Measurements from ENCODE around the gene CRB2.

CRB2 gene

DNA sequence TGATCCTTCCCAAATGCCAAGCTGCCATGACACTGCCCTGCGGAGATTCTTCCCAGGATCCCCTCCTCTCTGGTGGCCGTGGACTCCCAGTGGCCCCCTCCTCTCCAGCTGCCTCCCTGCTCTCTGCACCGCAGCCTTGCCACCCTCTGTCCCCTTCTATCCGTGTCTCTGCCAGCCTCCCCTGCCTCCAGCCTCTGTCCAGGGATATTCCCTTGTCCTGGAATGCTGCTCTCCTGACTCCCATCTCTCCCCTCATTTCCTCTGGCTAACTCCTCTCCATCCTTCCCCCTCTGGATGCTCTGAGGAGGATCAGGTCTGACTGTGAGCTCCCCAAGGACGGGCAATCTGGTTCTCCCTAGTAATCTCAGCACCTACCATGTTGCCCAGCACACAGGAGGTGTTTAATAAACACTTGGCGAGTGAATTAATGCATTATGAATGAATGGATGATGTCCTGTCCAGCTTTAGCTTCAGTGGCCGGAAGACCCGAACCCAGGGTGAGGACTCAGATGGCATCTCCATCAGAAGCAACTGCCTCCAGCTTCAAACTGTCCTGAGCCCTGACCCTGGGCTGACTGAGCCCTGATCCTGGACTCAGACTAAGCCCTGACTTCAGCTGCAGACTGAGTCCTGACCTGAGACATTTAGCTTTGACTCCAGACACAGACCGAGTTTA is 7.5 kb upstream of the CRB2 start:
- TF ChIP-seq, protein P1, sequence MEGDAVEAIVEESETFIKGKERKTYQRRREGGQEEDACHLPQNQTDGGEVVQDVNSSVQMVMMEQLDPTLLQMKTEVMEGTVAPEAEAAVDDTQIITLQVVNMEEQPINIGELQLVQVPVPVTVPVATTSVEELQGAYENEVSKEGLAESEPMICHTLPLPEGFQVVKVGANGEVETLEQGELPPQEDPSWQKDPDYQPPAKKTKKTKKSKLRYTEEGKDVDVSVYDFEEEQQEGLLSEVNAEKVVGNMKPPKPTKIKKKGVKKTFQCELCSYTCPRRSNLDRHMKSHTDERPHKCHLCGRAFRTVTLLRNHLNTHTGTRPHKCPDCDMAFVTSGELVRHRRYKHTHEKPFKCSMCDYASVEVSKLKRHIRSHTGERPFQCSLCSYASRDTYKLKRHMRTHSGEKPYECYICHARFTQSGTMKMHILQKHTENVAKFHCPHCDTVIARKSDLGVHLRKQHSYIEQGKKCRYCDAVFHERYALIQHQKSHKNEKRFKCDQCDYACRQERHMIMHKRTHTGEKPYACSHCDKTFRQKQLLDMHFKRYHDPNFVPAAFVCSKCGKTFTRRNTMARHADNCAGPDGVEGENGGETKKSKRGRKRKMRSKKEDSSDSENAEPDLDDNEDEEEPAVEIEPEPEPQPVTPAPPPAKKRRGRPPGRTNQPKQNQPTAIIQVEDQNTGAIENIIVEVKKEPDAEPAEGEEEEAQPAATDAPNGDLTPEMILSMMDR (IDR thresholded peaks at IDR 0.05), result no peak
- no peak overlapping the region for H3K27ac ChIP-seq

DNA sequence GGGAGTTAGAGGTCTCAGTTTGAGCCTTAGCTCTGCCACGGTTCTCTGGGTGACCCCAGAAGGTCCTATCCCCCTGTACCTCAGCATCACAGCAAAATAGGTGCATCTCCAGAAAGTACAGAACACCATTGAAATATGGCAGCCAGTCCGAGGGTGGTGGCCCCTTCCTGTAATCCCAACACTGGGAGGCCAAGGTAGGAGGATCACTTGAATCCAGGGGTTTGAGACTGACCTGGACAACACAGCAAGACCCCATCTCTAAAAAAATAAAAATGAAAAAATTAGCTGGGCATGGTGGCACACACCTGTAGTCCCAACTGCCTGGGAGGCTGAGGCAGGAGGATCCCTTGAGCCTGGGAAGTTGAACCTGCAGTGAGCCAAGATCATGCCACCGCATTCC is 7.0 kb upstream of the CRB2 start:
- no peak overlapping the region for H3K27ac ChIP-seq
- no peak for TF ChIP-seq ZFX (IDR thresholded peaks at IDR 0.05; ENCODE audit: borderline replicate concordance)
- TF ChIP-seq, protein P1 (IDR thresholded peaks at IDR 0.05), result no peak

DNA sequence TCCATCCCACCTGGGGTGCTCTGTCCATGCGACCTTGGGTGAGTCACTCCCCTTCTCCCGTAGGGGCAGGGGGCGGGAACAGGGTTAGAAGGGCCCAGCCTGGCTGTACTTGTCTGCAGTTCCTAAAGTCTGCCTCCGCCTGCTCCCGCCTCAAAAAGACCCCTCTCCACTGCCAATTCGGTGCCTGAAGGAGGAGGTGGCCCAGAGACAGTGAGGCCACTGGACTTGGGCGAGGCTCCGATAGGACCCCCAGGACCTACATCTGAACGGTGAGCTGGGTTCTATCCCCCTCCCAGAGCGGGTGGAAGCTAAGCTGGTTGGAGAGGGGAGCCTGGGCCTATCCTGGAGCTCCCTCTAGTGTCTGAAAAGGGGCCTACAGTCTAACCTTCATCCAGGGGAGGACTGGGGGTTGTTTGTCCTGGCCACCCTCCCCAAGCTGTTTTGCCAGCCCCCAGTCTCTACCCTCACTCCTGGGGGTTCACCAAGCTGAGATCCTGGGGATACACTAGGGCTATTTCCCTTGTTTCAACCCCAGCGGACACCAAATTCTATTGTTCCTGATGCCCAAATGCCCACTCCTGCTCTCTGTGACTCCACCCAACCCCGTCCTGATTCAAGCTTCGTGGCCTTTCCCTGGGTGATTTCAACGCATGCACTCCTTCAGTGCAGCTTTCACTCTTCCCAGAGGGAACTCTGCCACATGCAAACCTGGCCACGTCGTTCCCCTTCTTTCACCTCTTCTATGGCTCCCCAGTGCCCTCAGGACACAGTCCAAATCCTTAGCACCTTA is 6.1 kb upstream of the CRB2 start:
- H3K27ac ChIP-seq, result no peak overlapping the region
- no peak for TF ChIP-seq ZFX (IDR thresholded peaks at IDR 0.05; ENCODE audit: borderline replicate concordance)
- TF ChIP-seq, protein P1 (IDR thresholded peaks at IDR 0.05), result peak; percentile 92

DNA sequence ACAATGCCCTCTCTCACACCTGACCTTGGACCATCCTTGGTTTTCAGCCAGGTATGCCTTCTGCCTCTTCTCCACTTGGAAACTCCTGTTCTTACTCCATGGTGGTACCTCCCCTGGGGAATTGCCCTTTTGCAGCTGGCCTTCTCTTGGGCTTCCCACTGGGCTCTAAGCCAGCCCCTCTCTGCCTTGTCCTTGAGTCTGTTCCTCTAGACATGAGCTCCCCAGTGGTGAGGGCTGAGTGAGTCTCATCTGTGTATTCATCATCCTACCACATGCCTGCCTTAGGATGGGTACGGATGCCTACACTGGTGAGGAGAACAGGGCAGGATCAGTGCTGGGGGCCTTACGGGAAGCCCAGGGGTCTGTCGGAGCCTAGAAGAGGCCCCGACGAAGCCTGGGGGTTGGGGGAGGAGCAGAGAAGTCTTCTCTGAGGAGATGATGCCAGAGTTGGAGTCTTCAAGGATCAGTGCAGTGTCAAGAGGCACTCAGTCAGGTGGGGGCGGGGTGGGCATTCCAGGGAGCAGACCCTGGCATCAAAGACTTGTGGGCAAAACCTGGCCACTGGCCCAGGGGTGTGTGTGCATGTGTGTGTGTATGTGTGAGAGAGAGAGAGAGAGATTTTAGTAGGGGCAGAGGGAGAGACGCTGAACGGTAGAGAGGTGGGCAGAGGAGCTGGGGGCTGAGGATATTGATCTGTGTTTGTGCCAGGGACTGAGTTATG is 5.2 kb upstream of the CRB2 start:
- TF ChIP-seq, protein P1 (IDR thresholded peaks at IDR 0.05), result no peak
- no peak for TF ChIP-seq ZFX (IDR thresholded peaks at IDR 0.05; ENCODE audit: borderline replicate concordance)
- H3K27ac ChIP-seq, result no peak overlapping the region

DNA sequence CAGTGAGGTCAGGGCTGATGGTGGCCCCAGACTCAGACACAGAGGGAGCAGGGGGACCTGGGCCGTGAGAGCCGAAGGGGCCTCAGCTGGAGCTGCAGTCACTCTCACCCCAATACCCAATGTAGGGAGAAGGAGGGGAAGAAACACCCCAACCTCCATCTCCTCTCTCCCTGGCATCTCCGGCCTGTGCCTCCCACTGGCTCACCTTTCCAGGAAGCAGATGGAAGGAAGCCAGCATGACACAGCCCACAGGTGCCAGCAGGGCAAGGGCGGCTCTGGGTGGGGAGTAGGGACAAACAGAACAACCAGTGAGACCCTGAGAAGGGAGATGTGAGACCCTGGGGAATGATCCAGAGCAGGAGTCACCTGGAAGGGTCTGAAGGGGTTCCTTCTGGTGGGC is 3.0 kb upstream of the CRB2 start:
- no peak for TF ChIP-seq ZFX (IDR thresholded peaks at IDR 0.05; ENCODE audit: borderline replicate concordance)
- TF ChIP-seq, protein P1 (IDR thresholded peaks at IDR 0.05), result no peak
- H3K27ac ChIP-seq, result no peak overlapping the region

DNA sequence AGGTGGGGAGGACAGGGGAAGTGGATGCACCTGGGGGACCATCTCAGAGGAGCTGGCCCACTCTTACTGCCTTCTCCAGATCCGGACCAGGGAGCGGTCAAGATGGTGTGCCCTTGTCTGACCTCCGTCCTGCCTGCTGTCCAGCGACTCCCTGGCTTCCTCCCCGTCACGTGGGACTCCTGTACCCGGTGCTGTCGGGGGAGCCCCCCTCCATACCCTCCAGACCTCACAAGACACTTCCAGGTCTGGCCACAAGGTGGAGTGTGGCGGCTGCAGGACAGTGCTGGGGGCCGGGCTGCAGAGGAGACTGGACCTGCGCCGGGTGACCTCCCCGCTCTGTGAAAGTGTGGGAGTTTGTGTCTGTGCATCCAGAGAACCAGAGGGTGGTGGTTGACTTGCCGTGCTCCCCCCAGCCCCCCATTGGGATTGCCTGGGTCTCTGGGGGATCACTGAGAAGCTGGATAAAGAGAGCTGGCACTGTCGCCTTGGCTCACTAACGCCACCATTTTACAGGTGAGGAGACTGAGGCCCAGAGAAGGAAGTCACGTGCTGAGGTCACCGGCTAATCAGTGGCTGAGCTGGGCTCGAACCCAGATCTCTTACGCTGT is 1.9 kb upstream of the CRB2 start:
- no peak for TF ChIP-seq ZFX (IDR thresholded peaks at IDR 0.05; ENCODE audit: borderline replicate concordance)
- TF ChIP-seq, protein P1 (IDR thresholded peaks at IDR 0.05), result peak; percentile 91
- H3K27ac ChIP-seq, result no peak overlapping the region
